Ureter (tissue), 1 donor: ENCODE data around the gene TP53I13. TPM values are rescaled to one million over a fixed set of nuclear protein-coding genes. Genes with fewer than 3 reads are reported as not detected.

Experiments
- DNase-seq: peaks from one replicate; pipeline ENCODE4 v3.0.0-alpha.2; 2020; ENCODE audit warnings: low spot score
- total RNA-seq: library from RNA; stranded (reverse); gene quantifications from one replicate; pipeline ENCODE4 v1.2.4, GENCODE V29; 2023
- donor health status: DM: yes; HTN: yes; CAD: no.

TP53I13 gene
- total RNA-seq, 1 donor from 2014 or later = 44.6 TPM

DNA sequence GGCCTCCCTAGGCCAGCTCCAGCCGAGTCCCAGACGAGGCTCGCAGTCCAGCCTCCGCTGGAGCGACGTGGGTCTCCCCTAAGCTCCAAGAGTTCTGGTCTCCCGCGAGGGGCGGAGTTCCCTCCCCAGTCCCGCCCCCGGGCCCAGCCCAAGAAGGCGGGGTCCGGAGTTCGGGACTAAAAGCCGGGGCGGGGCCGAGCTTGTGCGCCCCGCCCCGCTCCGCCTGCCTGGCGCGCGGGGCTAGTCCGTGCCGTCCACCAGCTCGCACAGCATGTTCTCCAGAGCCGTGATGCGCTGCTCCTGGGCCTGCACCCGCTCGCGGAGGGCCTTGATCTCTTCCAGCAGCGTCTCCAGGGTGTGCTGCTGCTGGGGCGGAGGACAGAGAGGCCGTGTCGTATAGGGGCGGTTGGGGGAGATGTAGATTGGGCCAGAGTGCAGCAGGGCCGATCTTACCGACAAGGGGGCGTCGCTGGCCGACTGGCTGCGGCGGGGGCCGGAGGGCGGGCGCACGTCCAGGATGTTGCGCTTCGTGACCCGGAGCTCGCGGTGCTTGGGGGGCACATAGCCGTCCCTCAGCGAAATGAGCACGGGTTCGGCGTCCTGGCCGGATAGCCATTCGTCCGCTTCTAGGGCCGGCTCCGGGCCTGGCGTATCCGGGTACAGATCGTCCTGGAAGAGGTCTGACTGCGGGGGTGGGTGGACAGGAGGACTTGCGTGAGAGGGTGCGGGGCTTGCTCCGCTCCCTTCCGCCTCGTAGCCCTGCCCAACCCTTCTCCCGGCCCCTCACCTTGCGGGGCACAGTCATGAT lies 47.2 kb downstream of the TP53I13 start:
- peak; percentile 79 for DNase-seq

DNA sequence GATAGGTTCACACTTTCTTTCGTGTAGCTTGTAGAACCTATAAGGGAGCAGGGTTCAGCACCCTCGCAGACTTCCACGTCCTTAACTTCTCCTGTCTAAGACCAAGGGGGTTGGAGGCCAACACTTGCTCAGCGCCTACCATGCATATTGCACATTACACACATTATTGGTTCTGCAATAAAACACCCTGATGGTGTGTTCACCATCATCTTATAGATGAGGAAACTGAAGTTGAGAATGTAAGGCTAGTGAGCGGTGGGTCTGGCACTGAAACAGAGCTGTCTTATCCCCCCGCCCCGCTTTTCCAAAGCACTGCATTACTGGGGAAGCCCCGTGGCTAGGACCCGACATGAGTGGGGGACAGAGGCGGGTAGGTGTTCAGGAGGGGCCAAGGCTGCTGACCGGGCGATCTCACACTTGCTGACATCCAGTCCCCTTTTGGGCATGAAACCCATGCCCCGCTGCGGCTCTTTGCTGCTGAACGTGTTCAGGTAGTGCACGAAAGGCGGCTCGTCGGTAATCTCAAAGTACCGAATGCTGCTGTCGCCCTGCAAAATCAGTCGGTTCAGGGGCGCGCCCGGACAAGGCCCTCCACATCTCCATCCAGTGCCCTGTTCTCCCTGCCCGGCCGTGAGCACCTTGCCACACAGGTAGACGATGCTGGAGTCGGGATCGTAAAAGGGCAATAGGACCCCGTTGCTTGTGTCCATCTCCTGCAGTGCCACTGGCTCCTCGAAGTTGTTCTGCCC lies 48.0 kb downstream of the TP53I13 start:
- DNase-seq = no peak

DNA sequence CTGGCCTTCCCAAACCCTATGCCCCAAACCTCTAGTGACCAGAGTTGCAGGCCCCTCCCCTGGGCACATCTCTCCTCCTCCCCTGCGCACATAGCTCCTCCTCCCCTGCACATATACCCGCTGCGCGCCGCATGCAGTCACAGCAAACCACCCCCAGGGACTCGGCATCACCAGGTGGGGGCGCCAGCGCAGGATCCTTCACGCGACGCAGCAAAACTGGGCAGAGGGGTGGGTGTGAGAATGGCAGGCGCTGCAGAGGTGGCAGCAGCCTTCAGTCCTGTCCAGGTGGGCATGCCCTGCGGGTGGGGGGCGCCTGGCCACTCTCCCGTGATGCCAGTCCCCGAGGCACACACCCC lies 48.6 kb downstream of the TP53I13 start:
- DNase-seq = peak; percentile 80

DNA sequence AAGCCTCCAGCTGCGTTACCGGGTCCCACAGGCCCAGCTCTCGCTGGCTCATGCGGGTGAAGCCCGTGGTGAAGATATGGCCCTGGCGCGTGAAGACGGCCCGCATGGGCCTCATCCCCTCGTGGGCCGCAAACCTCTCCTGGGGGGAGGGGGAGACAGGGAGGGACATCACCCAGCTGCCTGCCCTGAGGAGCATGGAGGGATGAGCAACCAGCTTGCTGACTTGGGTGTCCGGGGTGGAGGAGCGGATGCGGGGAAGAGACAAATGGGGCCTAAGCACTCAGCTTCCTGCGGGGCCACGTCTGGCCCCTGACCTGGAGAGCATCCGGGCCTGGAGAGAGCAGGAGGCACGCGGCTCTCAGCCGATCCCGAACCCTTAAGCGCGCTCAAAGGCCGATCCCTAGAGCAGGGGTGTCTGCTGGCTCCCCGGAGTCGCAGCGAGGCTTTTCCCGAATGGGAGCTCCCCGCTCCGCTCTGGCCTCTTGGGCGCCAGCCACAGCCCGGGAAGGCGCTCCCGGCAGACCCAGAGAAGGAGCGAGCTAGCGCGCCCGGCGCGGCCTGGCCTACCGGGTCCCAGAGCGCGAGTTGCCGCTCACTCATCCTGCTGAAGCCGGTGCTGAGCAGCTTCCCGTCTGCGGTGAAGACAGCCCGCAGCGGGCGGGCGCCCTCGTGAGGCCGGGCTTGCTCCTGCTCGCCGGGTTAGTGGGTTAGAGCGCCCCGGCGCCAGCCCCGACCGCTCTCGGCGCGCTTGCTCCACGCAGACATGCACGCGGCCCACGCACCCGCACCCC lies 49.2 kb downstream of the TP53I13 start:
- peak; percentile 83 for DNase-seq

DNA sequence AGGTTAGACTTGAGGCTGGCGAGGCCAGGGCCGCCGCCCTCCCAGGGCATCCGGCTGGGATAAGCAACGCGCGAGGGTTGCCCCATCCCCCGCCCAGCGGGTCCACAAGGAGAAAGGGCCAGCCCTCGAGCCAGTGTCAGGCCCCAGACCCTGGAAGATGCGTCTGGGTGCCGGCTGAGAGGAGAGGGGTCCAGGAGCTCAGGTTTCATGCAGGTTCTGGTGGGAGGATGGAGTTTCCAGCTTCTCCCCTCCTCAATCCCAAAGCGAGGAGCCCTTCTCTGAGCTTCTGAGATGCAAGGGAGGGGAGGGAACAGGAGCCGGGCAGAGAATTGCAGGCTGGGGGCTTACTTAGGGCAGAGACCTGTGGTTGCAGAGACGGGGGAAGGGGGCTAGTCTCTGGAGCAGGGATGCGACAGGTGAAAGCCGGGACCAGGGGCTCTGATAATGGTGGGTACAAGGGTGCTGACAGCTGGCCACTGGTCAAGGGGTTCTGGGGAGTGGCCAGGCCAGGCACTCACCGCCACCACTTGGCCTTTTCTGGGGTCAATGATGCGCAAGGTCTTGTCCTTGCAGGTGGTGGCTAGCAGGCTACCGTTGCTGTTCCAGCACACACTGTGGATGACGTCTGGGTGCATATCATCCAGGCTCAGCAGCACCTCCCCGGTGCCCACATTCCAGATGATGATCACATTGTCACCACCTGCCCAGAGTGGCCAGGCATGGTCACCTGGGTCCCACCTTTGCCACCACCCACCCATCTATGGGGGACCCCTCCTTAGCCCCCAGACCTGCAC lies 50.0 kb downstream of the TP53I13 start:
- no peak for DNase-seq

DNA sequence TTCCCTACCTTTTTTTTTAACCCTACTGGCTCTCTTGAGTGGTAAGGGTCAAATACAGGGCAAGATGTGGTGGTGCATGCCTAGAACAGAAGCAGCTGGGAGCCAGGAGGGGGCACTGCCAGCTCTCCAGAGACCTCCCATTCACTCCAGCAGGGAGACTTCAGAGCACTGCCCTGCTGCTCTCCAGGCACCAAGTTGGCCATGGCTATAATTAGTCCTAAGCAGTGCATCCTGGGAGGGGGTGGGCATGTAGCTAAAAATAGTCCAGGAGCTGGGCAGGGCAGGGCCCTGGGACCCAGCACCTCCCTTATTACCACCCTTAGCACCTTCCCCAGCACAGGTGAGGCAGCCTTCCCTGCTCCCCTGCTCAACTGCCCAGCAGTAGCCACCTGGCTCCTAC lies 50.8 kb downstream of the TP53I13 start:
- DNase-seq = no peak

DNA sequence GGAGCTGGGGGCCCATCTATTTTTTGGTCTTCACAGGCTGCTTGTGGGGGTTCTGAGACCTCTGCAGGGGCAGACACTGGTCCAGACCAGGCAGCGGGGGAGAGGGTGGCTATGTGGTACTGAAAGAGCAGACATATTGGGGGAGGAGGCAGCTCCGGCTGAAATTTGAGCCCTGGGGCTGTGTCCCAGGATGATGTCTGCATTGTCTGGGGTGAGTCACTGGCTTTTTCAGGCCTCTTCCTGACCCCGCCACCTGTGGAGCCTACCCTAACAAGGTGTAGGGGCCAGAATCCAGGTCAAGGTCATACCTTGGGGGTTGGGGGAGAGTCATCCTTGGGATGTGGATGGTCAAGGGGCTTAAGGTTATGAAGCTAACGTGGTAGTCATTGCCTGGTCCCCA lies 51.8 kb downstream of the TP53I13 start:
- DNase-seq = no peak

DNA sequence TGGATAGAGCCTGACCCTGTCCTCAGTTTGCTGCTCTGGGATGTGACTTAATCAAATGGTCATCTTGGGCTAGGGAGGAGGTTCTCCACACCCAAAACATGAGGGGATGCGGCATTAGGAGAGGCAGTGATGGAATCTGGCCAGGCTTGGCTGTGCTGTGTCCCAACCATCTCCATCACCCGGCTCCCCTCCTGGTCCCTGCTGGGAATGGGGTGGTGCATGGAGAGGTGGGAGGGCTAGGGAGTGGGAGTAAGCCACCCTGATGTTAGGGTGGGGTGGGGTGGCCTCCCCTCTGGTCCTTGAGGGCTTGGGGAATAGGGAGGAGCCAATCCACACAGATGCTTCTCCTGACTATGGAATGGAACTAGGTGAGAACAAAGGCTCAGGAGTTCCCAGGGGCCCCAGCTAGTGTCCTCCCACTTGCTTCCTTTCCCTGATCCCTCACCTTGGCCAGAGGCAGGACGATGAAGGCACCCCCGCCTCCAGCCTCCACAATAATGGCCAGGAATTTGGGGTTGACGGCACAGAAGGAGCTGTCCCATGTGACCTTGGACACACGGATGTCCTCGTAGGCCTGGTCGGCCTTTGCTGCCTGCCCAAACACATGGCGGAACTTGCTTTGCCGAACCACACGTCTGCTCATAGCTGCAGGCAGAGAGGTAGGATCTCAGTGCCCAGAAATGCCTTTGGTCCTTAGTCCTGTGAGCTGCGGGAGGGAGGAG lies 52.4 kb downstream of the TP53I13 start:
- DNase-seq = no peak

DNA sequence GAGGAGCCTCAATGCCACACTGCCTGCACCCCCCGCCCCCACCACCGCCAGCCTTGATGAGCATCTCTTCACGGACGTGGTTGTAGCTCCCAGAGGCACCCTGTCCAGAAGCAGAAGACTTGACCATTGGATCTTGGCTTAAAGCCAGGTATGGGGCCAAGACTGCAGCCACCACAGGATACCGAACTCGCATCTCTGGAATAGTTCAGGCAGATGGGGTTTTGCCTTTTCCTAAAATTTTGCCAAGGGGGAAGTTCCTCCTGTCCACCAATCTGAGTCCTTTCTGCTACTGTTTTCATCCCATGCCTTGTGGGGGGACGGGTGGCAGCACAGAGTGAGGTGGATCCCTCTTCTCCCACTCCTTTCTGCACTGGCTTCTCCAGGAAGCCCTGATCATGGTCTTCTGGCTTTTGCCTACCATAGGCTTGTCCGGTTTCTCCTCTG lies 53.3 kb downstream of the TP53I13 start:
- DNase-seq = no peak

Other genes with a start within 250 kb of the TP53I13 start
- 92.4 TPM for gene TAOK1, start 178.3 kb upstream of the TP53I13 start, total RNA-seq
- 7.8 TPM for gene ABHD15, start 1.7 kb upstream of the TP53I13 start, total RNA-seq
- 37.1 TPM for gene GIT1, start 20.9 kb downstream of the TP53I13 start, total RNA-seq
- 7.7 TPM for gene ANKRD13B, start 24.4 kb downstream of the TP53I13 start, total RNA-seq
- gene CORO6, start 54.2 kb downstream of the TP53I13 start, total RNA-seq = 23.3 TPM